ENCODE results near the gene TSC22D4. TPM values are rescaled to one million over a fixed set of nuclear protein-coding genes. Genes with fewer than 3 reads are reported as not detected.

The TSC22D4 gene
- total and polyA plus RNA-seq, 9 of the 15 experiments (the other 6 are each of a cell fraction or from before 2014, with no cell fraction given): 0.37 to 107 (median 28.7) TPM

GRCh38 chr7:100472854-100473499 lies 6.0 kb downstream of the TSC22D4 start (continued):
- TF ChIP-seq, protein P1, sequence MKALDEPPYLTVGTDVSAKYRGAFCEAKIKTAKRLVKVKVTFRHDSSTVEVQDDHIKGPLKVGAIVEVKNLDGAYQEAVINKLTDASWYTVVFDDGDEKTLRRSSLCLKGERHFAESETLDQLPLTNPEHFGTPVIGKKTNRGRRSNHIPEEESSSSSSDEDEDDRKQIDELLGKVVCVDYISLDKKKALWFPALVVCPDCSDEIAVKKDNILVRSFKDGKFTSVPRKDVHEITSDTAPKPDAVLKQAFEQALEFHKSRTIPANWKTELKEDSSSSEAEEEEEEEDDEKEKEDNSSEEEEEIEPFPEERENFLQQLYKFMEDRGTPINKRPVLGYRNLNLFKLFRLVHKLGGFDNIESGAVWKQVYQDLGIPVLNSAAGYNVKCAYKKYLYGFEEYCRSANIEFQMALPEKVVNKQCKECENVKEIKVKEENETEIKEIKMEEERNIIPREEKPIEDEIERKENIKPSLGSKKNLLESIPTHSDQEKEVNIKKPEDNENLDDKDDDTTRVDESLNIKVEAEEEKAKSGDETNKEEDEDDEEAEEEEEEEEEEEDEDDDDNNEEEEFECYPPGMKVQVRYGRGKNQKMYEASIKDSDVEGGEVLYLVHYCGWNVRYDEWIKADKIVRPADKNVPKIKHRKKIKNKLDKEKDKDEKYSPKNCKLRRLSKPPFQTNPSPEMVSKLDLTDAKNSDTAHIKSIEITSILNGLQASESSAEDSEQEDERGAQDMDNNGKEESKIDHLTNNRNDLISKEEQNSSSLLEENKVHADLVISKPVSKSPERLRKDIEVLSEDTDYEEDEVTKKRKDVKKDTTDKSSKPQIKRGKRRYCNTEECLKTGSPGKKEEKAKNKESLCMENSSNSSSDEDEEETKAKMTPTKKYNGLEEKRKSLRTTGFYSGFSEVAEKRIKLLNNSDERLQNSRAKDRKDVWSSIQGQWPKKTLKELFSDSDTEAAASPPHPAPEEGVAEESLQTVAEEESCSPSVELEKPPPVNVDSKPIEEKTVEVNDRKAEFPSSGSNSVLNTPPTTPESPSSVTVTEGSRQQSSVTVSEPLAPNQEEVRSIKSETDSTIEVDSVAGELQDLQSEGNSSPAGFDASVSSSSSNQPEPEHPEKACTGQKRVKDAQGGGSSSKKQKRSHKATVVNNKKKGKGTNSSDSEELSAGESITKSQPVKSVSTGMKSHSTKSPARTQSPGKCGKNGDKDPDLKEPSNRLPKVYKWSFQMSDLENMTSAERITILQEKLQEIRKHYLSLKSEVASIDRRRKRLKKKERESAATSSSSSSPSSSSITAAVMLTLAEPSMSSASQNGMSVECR (CRISPR knock-in tag; IDR thresholded peaks at IDR 0.05): no peak
- TF ChIP-seq JUND (IDR thresholded peaks at IDR 0.05; ENCODE audit: borderline replicate concordance, low read depth, low read length) (peak; percentile 88), JUND (tag; IDR thresholded peaks at IDR 0.05; ENCODE audit: borderline replicate concordance, low read depth, low read length) (peak; percentile 78; the same call in 1 of the 3 replicates), NEUROD1 (IDR thresholded peaks at IDR 0.05; ENCODE audit: borderline replicate concordance, low read depth, low read length, partially characterized antibody) (no peak), ETV1 (tag; conservative IDR thresholded peaks at IDR 0.05; ENCODE audit: low read depth) (peak; percentile 34; the same call in 1 of the 2 replicates), CBX8 (IDR thresholded peaks at IDR 0.05; ENCODE audit: borderline replicate concordance, extremely low read depth, low read depth, low read length, poor library complexity, severe bottlenecking) (no peak), ZC3H8 (IDR thresholded peaks at IDR 0.05) (no peak), ZNF232 (CRISPR knock-in tag; IDR thresholded peaks at IDR 0.05) (no peak), LARP7 (IDR thresholded peaks at IDR 0.05) (no peak), KLF6 (CRISPR knock-in tag; IDR thresholded peaks at IDR 0.05; ENCODE audit: borderline replicate concordance) (no peak), SLC30A9 (CRISPR knock-in tag; IDR thresholded peaks at IDR 0.05) (no peak), SMAD2 (IDR thresholded peaks at IDR 0.05; ENCODE audit: low read depth, low read length) (no peak), ESRRB (CRISPR knock-in tag; IDR thresholded peaks at IDR 0.05; ENCODE audit: borderline replicate concordance) (no peak), CREB3 (tag; conservative IDR thresholded peaks at IDR 0.05; ENCODE audit: low read depth) (no peak)
- TF ChIP-seq, protein P2, sequence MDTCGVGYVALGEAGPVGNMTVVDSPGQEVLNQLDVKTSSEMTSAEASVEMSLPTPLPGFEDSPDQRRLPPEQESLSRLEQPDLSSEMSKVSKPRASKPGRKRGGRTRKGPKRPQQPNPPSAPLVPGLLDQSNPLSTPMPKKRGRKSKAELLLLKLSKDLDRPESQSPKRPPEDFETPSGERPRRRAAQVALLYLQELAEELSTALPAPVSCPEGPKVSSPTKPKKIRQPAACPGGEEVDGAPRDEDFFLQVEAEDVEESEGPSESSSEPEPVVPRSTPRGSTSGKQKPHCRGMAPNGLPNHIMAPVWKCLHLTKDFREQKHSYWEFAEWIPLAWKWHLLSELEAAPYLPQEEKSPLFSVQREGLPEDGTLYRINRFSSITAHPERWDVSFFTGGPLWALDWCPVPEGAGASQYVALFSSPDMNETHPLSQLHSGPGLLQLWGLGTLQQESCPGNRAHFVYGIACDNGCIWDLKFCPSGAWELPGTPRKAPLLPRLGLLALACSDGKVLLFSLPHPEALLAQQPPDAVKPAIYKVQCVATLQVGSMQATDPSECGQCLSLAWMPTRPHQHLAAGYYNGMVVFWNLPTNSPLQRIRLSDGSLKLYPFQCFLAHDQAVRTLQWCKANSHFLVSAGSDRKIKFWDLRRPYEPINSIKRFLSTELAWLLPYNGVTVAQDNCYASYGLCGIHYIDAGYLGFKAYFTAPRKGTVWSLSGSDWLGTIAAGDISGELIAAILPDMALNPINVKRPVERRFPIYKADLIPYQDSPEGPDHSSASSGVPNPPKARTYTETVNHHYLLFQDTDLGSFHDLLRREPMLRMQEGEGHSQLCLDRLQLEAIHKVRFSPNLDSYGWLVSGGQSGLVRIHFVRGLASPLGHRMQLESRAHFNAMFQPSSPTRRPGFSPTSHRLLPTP (IDR thresholded peaks at IDR 0.05; ENCODE audit: borderline replicate concordance, extremely low read depth, insufficient read length): no peak
- TF ChIP-seq, protein P3, sequence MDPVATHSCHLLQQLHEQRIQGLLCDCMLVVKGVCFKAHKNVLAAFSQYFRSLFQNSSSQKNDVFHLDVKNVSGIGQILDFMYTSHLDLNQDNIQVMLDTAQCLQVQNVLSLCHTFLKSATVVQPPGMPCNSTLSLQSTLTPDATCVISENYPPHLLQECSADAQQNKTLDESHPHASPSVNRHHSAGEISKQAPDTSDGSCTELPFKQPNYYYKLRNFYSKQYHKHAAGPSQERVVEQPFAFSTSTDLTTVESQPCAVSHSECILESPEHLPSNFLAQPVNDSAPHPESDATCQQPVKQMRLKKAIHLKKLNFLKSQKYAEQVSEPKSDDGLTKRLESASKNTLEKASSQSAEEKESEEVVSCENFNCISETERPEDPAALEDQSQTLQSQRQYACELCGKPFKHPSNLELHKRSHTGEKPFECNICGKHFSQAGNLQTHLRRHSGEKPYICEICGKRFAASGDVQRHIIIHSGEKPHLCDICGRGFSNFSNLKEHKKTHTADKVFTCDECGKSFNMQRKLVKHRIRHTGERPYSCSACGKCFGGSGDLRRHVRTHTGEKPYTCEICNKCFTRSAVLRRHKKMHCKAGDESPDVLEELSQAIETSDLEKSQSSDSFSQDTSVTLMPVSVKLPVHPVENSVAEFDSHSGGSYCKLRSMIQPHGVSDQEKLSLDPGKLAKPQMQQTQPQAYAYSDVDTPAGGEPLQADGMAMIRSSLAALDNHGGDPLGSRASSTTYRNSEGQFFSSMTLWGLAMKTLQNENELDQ (CRISPR knock-in tag; IDR thresholded peaks at IDR 0.05; ENCODE audit: borderline replicate concordance): no peak

Measured in K562 (cell line).